IPS DF 6.9 (cell line): Measurements from ENCODE around the gene ADGRA1.

ENCODE experiments used
- DNase-seq: peaks from one replicate; pipeline ENCODE4 v3.0.0-alpha.2; 2013; ENCODE audit warnings: low read depth, low spot score
- H3K27ac ChIP-seq: one replicate; pipeline ENCODE4 v1.5.1; 2013; ENCODE audit warnings: low read length, control low read depth
- H3K27me3 ChIP-seq: 2 replicates; pipeline ENCODE4 v1.6.1; 2013; ENCODE audit warnings: mild to moderate bottlenecking, low read length; ENCODE audit not compliant: control insufficient read depth, insufficient read depth
- H3K36me3 ChIP-seq: 2 replicates; pipeline ENCODE4 v1.6.1; 2013; ENCODE audit warnings: low read length; ENCODE audit not compliant: control insufficient read depth, insufficient read depth
- H3K4me1 ChIP-seq: 2 replicates; pipeline ENCODE4 v1.6.1; 2013; ENCODE audit warnings: low read length; ENCODE audit not compliant: control insufficient read depth, insufficient read depth
- H3K4me3 ChIP-seq: 2 replicates; pipeline ENCODE4 v1.5.1; 2013; ENCODE audit warnings: mild to moderate bottlenecking, low read length
- H3K9me3 ChIP-seq: 2 replicates; pipeline ENCODE4 v1.6.1; 2013; ENCODE audit warnings: low read length, inconsistent platforms; ENCODE audit not compliant: control insufficient read depth, insufficient read depth
- WGBS: extraction: QIAGEN DNeasy Blood & Tissue Kit; methylation state at CpG from one replicate; pipeline ENCODE4 v1.1.7; 2013; ENCODE audit warnings: mixed read lengths, missing lambda C conversion rate; ENCODE audit not compliant: insufficient read length, insufficient coverage; 5-methylcytosine and 5-hydroxymethylcytosine counted together

Gene ADGRA1

GRCh38 chr10:133062085-133062484 lies 25.6 kb upstream of the ADGRA1 start:
- H3K27ac ChIP-seq, result no peak overlapping the region
- H3K4me1 ChIP-seq, result no peaks in the 10 kb centered on the region
- DNase-seq, result no peak
- no peaks in the 10 kb centered on the region for H3K9me3 ChIP-seq
- H3K27me3 ChIP-seq, result no peaks in the 10 kb centered on the region
- no peak overlapping the region for H3K4me3 ChIP-seq
- no peaks in the 10 kb centered on the region; the same call in 1 of the 2 replicates for H3K36me3 ChIP-seq
- WGBS, result no CpG with 5 or more reads among the region's 23 CpGs

GRCh38 chr10:133062635-133063034 lies 25.1 kb upstream of the ADGRA1 start:
- no peak overlapping the region for H3K27ac ChIP-seq
- no peaks in the 10 kb centered on the region for H3K9me3 ChIP-seq
- no peaks in the 10 kb centered on the region; the same call in 1 of the 2 replicates for H3K36me3 ChIP-seq
- no peaks in the 10 kb centered on the region for H3K27me3 ChIP-seq
- H3K4me3 ChIP-seq, result no peak overlapping the region
- DNase-seq, result no peak
- no peaks in the 10 kb centered on the region for H3K4me1 ChIP-seq
- no CpG with 5 or more reads among the region's 23 CpGs for WGBS

DNA sequence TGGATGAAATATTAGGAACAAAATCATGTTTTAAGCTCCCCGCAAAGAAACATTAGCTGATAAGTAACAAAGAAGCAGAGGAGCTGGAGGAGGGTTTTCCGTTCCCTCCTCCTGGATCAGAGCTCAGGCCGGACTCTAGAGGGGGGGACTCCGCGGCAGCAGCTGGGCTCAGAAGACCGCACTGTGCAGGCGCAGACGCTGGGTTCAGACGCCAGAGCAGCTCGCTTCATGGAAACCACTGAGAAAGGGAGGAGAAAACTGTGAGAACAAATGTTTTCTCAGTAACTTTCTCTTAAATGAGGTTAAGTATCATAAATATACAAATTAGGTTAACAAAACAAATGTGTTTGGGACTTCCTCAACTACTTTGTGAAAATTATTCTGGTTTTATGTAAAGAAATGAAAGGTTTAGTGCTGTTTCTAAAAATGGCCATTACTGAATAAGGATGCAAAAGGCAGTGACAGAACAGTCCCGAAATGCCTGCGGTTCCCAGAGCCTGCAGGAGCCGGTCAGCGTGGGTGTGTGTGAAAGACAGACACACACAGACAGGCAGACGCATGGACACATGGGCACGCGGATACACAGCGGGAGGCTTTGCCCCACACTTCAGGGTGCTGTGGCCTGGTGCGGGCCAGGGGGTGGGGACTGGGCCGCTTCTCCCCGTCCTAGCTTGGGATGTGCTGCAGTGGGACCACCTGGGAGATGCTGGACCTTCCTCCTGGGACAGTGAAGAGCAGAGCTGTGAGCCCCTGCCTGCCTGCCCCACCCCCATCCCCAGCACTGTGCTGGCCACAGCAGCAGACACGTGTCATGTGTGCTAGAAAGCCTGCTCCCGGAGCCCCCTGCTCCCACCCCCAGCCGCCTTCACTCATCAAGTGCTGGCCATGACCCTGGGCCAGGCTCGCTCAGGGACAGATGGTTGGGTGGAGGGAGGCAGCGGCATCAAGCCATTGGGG lies 20.3 kb upstream of the ADGRA1 start:
- no peaks in the 10 kb centered on the region for H3K9me3 ChIP-seq
- no peaks in the 10 kb centered on the region for H3K27me3 ChIP-seq
- H3K4me1 ChIP-seq, result no peaks in the 10 kb centered on the region
- no peak overlapping the region for H3K27ac ChIP-seq
- WGBS, result no CpG with 5 or more reads among the region's 26 CpGs
- H3K36me3 ChIP-seq, result no peaks in the 10 kb centered on the region
- DNase-seq, result no peak
- H3K4me3 ChIP-seq, result no peak overlapping the region

GRCh38 chr10:133068111-133069032 lies 19.4 kb upstream of the ADGRA1 start:
- Histone ChIP-seq H3K9me3 (no peaks in the 10 kb centered on the region), H3K4me3 (no peak overlapping the region), H3K27me3 (no peaks in the 10 kb centered on the region), H3K4me1 (no peaks in the 10 kb centered on the region), H3K36me3 (no peaks in the 10 kb centered on the region), H3K27ac (no peak overlapping the region)
- no CpG with 5 or more reads among the region's 24 CpGs for WGBS
- no peak for DNase-seq

GRCh38 chr10:133069033-133069525 lies 18.6 kb upstream of the ADGRA1 start:
- H3K27ac ChIP-seq, result no peak overlapping the region
- H3K4me1 ChIP-seq, result no peaks in the 10 kb centered on the region
- no CpG with 5 or more reads among the region's 23 CpGs for WGBS

GRCh38 chr10:133070405-133070804 lies 17.3 kb upstream of the ADGRA1 start:
- Histone ChIP-seq H3K27me3 (no peaks in the 10 kb centered on the region), H3K36me3 (no peaks in the 10 kb centered on the region), H3K27ac (no peak overlapping the region), H3K9me3 (no peaks in the 10 kb centered on the region), H3K4me3 (no peak overlapping the region), H3K4me1 (no peaks in the 10 kb centered on the region)
- DNase-seq, result no peak
- WGBS, result no CpG with 5 or more reads among the region's 16 CpGs

More at GRCh38 chr10:133069033-133069525, 18.6 kb upstream of the ADGRA1 start:
- Histone ChIP-seq H3K9me3 (no peaks in the 10 kb centered on the region), H3K4me3 (no peak overlapping the region), H3K36me3 (no peaks in the 10 kb centered on the region), H3K27me3 (no peaks in the 10 kb centered on the region)
- DNase-seq, result no peak

- no peaks in the 10 kb centered on the region for H3K9me3 ChIP-seq
- no CpG with 5 or more reads among the region's 21 CpGs for WGBS
- H3K4me3 ChIP-seq, result no peak overlapping the region
- H3K27me3 ChIP-seq, result no peaks in the 10 kb centered on the region
- no peak overlapping the region for H3K27ac ChIP-seq
- DNase-seq, result no peak
- no peaks in the 10 kb centered on the region for H3K36me3 ChIP-seq
- no peaks in the 10 kb centered on the region for H3K4me1 ChIP-seq
These were observed 16.9 kb upstream of the ADGRA1 start for GRCh38 chr10:133070810-133071209.

- H3K36me3 ChIP-seq, result no peaks in the 10 kb centered on the region
- H3K27me3 ChIP-seq, result no peaks in the 10 kb centered on the region
- H3K9me3 ChIP-seq, result no peaks in the 10 kb centered on the region
- no peak overlapping the region for H3K27ac ChIP-seq
- H3K4me1 ChIP-seq, result no peaks in the 10 kb centered on the region
- no peak overlapping the region for H3K4me3 ChIP-seq
- no CpG with 5 or more reads among the region's 11 CpGs for WGBS
- no peak for DNase-seq
These were observed 16.0 kb upstream of the ADGRA1 start for GRCh38 chr10:133071733-133072132.

DNA sequence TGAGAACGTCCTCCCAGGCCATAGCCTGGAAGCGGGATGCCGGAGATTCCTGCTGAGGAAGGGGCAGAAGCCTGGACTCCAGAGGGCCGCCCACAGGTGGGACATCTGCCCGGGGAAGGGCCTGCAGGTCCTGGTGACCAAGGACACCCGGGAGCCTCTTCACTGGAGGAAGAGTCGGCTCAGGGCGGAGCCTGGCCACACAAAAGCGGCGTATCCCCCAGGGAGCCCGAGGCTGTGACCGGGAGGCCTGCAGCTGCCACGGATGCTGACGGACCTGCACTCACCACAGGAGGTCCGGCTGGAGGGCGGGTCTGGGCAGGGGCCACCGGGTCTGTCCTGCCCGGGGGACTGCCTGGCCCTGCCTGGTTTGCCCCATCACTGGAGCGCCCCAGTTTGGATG lies 15.5 kb upstream of the ADGRA1 start:
- no peak overlapping the region for H3K27ac ChIP-seq
- H3K4me1 ChIP-seq, result no peaks in the 10 kb centered on the region
- WGBS, result no CpG with 5 or more reads among the region's 19 CpGs
- no peak for DNase-seq
- no peaks in the 10 kb centered on the region for H3K27me3 ChIP-seq
- H3K4me3 ChIP-seq, result no peak overlapping the region
- no peaks in the 10 kb centered on the region for H3K36me3 ChIP-seq
- no peaks in the 10 kb centered on the region for H3K9me3 ChIP-seq

DNA sequence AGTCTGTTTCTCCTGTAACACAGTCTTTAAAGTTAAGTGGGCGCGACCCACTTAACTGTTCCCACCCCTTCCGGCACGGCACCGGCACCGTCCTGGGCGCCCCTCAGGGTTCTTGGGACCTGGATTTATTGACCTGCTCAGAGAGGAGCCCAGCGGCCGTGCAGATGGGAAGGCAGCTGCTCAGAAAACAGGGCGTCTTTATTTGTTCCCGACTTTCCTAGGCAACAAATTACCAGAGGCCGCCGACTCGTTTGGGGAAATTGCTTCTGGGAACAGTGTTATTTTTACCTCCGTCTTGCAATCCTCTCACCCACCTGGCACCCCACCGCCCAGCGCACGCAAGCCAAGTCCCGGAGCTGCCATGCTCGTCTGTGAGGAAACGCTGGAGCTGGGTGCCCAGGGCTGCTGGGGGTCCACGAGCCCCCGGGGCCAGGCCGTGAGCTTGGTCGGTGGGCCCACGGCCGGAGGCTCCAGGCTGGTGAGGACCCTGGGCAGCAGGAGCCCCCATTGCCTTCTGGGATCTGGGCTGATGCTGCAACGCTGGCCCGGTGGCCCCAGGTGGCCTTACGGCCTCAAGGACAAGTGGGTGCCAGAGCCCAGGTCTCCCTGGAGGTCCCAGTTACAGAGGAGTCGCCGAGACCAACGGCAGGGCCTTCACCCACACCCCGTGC lies 14.9 kb upstream of the ADGRA1 start:
- no CpG with 5 or more reads among the region's 34 CpGs for WGBS
- DNase-seq, result no peak
- no peaks in the 10 kb centered on the region for H3K4me1 ChIP-seq

More for the DNA sequence above, 14.9 kb upstream of the ADGRA1 start:
- Histone ChIP-seq H3K36me3 (no peaks in the 10 kb centered on the region), H3K27me3 (no peaks in the 10 kb centered on the region), H3K4me3 (no peak overlapping the region), H3K9me3 (no peaks in the 10 kb centered on the region), H3K27ac (no peak overlapping the region)
